CD4-positive, alpha-beta T cell (primary cell): ENCODE results near the gene HSFX4. TPM values are rescaled to one million over a fixed set of nuclear protein-coding genes. Genes with fewer than 3 reads are reported as not detected.
"Not testable (repeated sequence)": the region's sequence is repeated elsewhere in the genome, so short reads cannot be mapped to it uniquely, and the experiment has no call there.

ENCODE experiments used
- ATAC-seq: fragments of 200-7000 bp; cut with Tn5 transposase; one replicate; pipeline ENCODE4 v1.10.0; 2022; ENCODE audit warnings: mild to moderate bottlenecking; ENCODE audit not compliant: poor library complexity
- CTCF ChIA-PET: fragments of 350-600 bp; sonication (Branson Sonifier 250); formaldehyde crosslinking; loops from one replicate; lab custom pipeline; 2021; ENCODE audit warnings: antibody characterized with exemption, inconsistent platforms; lab: Charles Lee
- POLR2A ChIA-PET: fragments of 350-600 bp; sonication (Branson Sonifier 250); formaldehyde crosslinking; loops from one replicate; lab custom pipeline; 2021; ENCODE audit warnings: antibody characterized with exemption, inconsistent platforms; lab: Charles Lee
- DNase-seq, 14 experiments: peaks; one replicate each; pipeline ENCODE4 v3.0.0-alpha.2; 2013 to 2020; ENCODE audit warnings: mixed read lengths in 2 of 14
- H3K27ac ChIP-seq, 2 donors: one replicate each; pipeline versions ENCODE4 v1.5.1 to v1.7.0; 2013; ENCODE audit warnings: low read length in 2 of 2, low read depth in 1 of 2, mild to moderate bottlenecking in 1 of 2
- H3K27me3 ChIP-seq, 2 experiments: 1 replicate in 1 of 2; 2 replicates in 1 of 2; pipeline versions ENCODE4 v1.6.1 to v1.7.0; 2013; ENCODE audit warnings: low read length in 2 of 2, control low read depth in 1 of 2, mild to moderate bottlenecking in 1 of 2, moderate library complexity in 1 of 2; ENCODE audit not compliant: insufficient read depth in 2 of 2, control insufficient read depth in 1 of 2
- H3K36me3 ChIP-seq: one replicate; pipeline ENCODE4 v1.6.1; 2013; ENCODE audit warnings: low read length, control low read depth; ENCODE audit not compliant: insufficient read depth
- H3K4me1 ChIP-seq: one replicate; pipeline ENCODE4 v1.6.1; 2013; ENCODE audit warnings: low read length, control low read depth; ENCODE audit not compliant: insufficient read depth
- H3K4me3 ChIP-seq: one replicate; pipeline ENCODE4 v1.5.1; 2013; ENCODE audit warnings: mild to moderate bottlenecking, low read length, moderate library complexity
- H3K9me3 ChIP-seq, 2 experiments: 1 replicate in 1 of 2; 2 replicates in 1 of 2; pipeline versions ENCODE4 v1.6.1 to v1.7.0; 2013; ENCODE audit warnings: low read length in 2 of 2, mild to moderate bottlenecking in 2 of 2, control low read depth in 1 of 2, moderate library complexity in 1 of 2; ENCODE audit not compliant: control insufficient read depth in 1 of 2, insufficient read depth in 1 of 2
- H3K27ac Mint-ChIP-seq: one replicate; pipeline ENCODE4 v1.8.0; 2020; ENCODE audit warnings: mixed read lengths
- H3K27me3 Mint-ChIP-seq: one replicate; pipeline ENCODE4 v1.8.0; 2021; ENCODE audit warnings: mixed read lengths
- H3K36me3 Mint-ChIP-seq: one replicate; pipeline ENCODE4 v1.8.0; 2021; ENCODE audit warnings: low read depth, mixed read lengths
- H3K4me1 Mint-ChIP-seq: one replicate; pipeline ENCODE4 v1.8.0; 2021; ENCODE audit warnings: low read depth, mixed read lengths
- H3K4me3 Mint-ChIP-seq: one replicate; pipeline ENCODE4 v1.8.0; 2020; ENCODE audit warnings: mild to moderate bottlenecking, mixed read lengths
- H3K9me3 Mint-ChIP-seq: one replicate; pipeline ENCODE4 v1.8.0; 2020; ENCODE audit warnings: mixed read lengths
- intact Hi-C, 2 experiments: fragments of 100-400 bp; cut with DNase I in 1 of 2; cut with micrococcal nuclease in 1 of 2; formaldehyde crosslinking; loops; one replicate each; pipeline versions ENCODE4 v1.15.1 to v1.9.0; 2023 to 2025; cut with DNase I, micrococcal nuclease
- total RNA-seq, 174 experiments: library from RNA in 2 of 174; stranded (reverse) in 2 of 174; gene quantifications; one replicate each; pipeline ENCODE4 v1.2.3 and lab custom pipeline; 2021 to 2026

The HSFX4 gene
- total RNA-seq, 2 experiments from 2014 or later: not detected

DNA sequence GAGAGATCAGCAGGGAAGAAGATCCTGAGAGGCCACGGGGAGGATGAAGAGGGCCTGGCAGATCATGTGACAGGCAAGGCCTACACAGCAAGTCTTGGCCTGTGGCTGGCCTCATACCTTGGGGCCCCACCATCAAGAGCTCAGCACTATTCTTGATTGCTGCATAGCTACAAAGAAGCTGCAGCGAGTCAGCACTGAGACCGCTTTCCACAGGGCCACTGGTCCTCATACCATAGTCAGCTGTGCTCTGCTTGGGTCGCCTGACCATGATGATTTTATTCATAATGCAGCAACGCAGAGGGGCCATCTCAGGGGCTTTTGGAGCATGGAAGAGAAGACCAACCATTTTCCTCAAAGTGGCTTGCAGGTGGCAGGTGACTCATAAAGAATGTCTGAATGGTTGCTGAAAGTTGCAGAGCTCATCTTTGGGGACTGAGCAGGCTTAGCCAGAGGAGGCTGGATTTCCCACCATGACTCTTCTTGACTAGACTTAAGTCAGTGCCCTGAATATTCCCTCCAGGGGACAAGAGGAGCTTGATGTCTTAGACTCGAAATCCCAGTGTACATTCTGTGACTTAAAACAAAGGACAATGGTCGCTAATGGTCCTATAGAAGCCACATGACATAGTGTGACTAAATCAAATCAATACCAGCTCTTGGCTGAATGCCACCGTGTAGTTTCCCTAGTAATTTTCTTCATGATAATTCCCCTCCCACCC, 2.0 kb upstream of the HSFX4 start:
- H3K4me1 Mint-ChIP-seq, POLR2A ChIA-PET, H3K27ac Mint-ChIP-seq, H3K4me3 ChIP-seq, H3K36me3 Mint-ChIP-seq, H3K36me3 ChIP-seq, H3K9me3 Mint-ChIP-seq, H3K27ac ChIP-seq, ATAC-seq, H3K9me3 ChIP-seq, DNase-seq, CTCF ChIA-PET, intact Hi-C loops, H3K27me3 ChIP-seq, H3K4me1 ChIP-seq, H3K4me3 Mint-ChIP-seq, H3K27me3 Mint-ChIP-seq: not testable (repeated sequence)

DNA sequence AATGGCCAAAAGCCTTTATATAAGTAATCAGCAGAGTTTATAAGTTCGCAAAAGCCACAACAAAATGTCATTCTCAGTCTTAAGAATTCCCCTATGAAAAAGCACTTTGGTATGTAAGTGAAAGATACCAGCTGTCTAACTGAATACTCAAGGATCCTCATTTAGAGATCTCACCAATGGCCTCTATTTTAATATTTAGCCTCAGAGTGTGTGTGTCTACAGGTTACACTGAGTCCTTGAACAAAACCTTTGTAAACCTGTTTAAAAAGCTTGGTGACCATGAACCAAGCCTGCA, 1.5 kb upstream of the HSFX4 start:
- H3K27me3 Mint-ChIP-seq, H3K4me3 Mint-ChIP-seq, CTCF ChIA-PET, H3K4me1 ChIP-seq, H3K9me3 ChIP-seq, H3K27me3 ChIP-seq, H3K27ac Mint-ChIP-seq, DNase-seq, H3K4me3 ChIP-seq, ATAC-seq, H3K4me1 Mint-ChIP-seq, POLR2A ChIA-PET, intact Hi-C loops, H3K9me3 Mint-ChIP-seq, H3K36me3 Mint-ChIP-seq, H3K36me3 ChIP-seq, H3K27ac ChIP-seq: not testable (repeated sequence)

DNA sequence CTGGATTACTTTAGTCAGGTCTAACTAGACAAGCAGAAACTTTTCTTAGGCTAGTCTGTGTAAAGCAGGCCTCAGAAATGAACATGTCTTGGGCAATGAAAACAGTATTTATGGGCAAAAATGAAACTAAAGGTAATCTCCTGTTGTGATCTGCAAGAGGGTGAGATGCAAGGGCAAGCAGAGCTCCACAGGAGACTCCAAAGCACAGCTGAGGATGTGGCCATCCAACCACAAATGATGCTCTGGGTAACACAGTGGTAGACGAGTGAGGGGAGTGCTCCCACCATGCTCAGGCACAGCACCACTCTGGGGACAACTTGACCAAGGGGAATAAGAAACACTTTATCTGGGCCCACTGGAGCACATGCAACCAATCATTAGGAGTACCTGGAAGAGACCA, 738 bp upstream of the HSFX4 start:
- H3K4me3 ChIP-seq, H3K36me3 ChIP-seq, H3K27me3 ChIP-seq, intact Hi-C loops, H3K27ac ChIP-seq, CTCF ChIA-PET, ATAC-seq, H3K36me3 Mint-ChIP-seq, H3K4me1 ChIP-seq, H3K9me3 ChIP-seq, H3K4me1 Mint-ChIP-seq, POLR2A ChIA-PET, H3K27ac Mint-ChIP-seq, H3K27me3 Mint-ChIP-seq, H3K9me3 Mint-ChIP-seq, H3K4me3 Mint-ChIP-seq: not testable (repeated sequence)
- peak in 1 of 14 experiments; percentile 31 for DNase-seq

DNA sequence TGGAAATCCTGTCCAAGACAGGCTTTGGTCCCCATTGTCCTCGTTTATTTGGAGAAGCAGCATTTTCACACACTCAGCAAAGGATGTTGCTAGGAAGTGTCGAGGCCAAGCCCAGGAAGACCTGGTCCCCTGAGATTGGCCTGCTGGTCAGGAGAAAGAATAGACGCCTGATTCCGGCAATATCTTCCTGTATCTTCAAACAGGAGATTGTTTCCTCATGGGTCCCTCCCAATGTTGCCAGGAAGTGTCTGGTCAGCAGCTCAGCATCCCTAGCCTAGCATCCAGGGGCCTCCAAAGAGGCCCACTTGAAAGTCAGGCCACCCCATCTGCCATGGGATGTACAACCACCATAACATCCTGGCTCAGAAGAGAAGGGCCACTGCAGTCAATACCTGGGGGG, 2.0 kb downstream of the HSFX4 start:
- DNase-seq, H3K4me1 Mint-ChIP-seq, intact Hi-C loops, H3K27ac ChIP-seq, H3K9me3 ChIP-seq, H3K4me3 Mint-ChIP-seq, H3K27ac Mint-ChIP-seq, ATAC-seq, H3K36me3 ChIP-seq, H3K27me3 Mint-ChIP-seq, H3K4me3 ChIP-seq, H3K4me1 ChIP-seq, CTCF ChIA-PET, H3K9me3 Mint-ChIP-seq, H3K36me3 Mint-ChIP-seq, H3K27me3 ChIP-seq, POLR2A ChIA-PET: not testable (repeated sequence)

DNA sequence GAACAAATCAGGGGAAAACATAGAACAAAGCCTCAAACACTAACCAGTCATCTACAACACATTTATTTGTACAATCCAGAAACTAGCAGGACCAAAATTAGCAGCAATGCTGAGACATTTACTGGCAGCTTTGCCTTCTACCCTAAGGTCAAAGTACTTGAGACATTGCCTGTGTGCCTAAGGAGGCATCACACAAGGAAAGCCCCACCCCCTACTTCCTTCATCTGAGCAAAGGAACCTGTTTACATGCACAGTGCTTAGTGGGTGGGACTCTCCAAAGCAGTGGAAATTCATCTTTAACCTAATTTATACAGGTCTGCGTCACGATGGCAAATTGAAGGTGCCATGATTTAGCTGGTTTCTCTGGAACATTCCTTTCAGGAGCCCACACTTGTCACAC, 2.8 kb downstream of the HSFX4 start:
- H3K27ac ChIP-seq, H3K27me3 Mint-ChIP-seq, CTCF ChIA-PET, POLR2A ChIA-PET, H3K9me3 Mint-ChIP-seq, H3K4me3 Mint-ChIP-seq, ATAC-seq, H3K27me3 ChIP-seq, H3K4me3 ChIP-seq, intact Hi-C loops, H3K9me3 ChIP-seq, H3K4me1 Mint-ChIP-seq, DNase-seq, H3K4me1 ChIP-seq, H3K36me3 ChIP-seq, H3K36me3 Mint-ChIP-seq, H3K27ac Mint-ChIP-seq: not testable (repeated sequence)

DNA sequence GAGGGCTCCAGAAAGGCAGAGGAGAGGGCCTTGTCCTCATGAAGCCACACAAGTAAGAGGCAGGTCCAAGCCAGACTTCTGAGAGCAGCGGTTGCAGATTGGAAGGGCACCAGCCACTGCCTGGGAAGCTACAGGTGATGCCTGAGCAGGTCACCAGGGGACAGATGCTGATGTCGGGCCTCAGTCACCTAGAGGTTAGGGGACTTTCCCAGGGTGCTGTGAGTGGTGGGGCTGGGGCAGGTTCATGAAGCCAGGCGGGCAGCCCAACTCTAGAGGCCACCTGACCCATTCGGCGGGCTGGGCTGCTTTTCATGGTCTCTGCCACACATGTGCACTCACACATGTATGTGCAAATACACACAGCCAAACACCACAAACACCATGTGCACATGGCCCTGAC, 3.6 kb downstream of the HSFX4 start:
- H3K4me3 ChIP-seq, intact Hi-C loops, H3K9me3 ChIP-seq, H3K4me3 Mint-ChIP-seq, H3K36me3 Mint-ChIP-seq, CTCF ChIA-PET, H3K4me1 ChIP-seq, H3K36me3 ChIP-seq, H3K27me3 ChIP-seq, DNase-seq, H3K27me3 Mint-ChIP-seq, H3K4me1 Mint-ChIP-seq, H3K9me3 Mint-ChIP-seq, POLR2A ChIA-PET, H3K27ac ChIP-seq, H3K27ac Mint-ChIP-seq, ATAC-seq: not testable (repeated sequence)

DNA sequence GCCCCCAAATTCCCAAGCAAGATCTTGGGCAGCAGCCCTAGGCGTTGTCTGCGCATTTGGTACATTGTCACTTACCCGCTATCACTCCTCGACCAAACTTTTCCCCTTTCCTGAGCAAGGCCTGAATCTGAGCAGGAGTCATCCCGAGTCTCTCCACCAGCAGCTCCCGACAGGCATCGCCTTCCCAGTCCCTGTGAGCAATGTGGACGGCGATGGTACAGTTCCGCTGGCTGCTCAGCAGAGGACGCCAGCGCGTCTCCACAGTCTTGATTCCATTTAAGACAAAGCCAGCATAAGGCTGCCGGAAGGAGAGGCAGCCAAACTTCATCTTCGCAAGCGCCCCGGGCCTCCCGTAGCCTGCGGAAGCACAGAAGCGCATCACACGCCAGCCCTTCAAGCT, 4.2 kb downstream of the HSFX4 start:
- intact Hi-C loops, H3K36me3 Mint-ChIP-seq, H3K27me3 ChIP-seq, POLR2A ChIA-PET, H3K9me3 Mint-ChIP-seq, H3K36me3 ChIP-seq, H3K27me3 Mint-ChIP-seq, H3K9me3 ChIP-seq, H3K4me3 Mint-ChIP-seq, H3K4me1 Mint-ChIP-seq, H3K4me3 ChIP-seq, DNase-seq, H3K27ac ChIP-seq, CTCF ChIA-PET, H3K27ac Mint-ChIP-seq, ATAC-seq: not testable (repeated sequence)
- peaks cover 10% of the 10 kb centered on the region for H3K4me1 ChIP-seq
